ENCODE results near the gene MAP4K5. TPM values are rescaled to one million over a fixed set of nuclear protein-coding genes. Genes with fewer than 3 reads are reported as not detected.

Gene MAP4K5
- total and polyA plus RNA-seq, 2 of the 13 experiments (the other 11 are each of a cell fraction or from before 2014, with no cell fraction given): 12.7 to 23.9 TPM

GRCh38 chr14:50396631-50397389, 135.6 kb downstream of the MAP4K5 start, which contains the start of gene CDKL1 (continued):
- no peak for TF ChIP-seq ZHX2 (IDR thresholded peaks at IDR 0.05; ENCODE audit: low read depth)
- peak; percentile 69; the same call in 1 of the 2 replicates for TF ChIP-seq ZHX2 (CRISPR knock-in tag; IDR thresholded peaks at IDR 0.05; ENCODE audit: borderline replicate concordance)
- TF ChIP-seq, protein P1, sequence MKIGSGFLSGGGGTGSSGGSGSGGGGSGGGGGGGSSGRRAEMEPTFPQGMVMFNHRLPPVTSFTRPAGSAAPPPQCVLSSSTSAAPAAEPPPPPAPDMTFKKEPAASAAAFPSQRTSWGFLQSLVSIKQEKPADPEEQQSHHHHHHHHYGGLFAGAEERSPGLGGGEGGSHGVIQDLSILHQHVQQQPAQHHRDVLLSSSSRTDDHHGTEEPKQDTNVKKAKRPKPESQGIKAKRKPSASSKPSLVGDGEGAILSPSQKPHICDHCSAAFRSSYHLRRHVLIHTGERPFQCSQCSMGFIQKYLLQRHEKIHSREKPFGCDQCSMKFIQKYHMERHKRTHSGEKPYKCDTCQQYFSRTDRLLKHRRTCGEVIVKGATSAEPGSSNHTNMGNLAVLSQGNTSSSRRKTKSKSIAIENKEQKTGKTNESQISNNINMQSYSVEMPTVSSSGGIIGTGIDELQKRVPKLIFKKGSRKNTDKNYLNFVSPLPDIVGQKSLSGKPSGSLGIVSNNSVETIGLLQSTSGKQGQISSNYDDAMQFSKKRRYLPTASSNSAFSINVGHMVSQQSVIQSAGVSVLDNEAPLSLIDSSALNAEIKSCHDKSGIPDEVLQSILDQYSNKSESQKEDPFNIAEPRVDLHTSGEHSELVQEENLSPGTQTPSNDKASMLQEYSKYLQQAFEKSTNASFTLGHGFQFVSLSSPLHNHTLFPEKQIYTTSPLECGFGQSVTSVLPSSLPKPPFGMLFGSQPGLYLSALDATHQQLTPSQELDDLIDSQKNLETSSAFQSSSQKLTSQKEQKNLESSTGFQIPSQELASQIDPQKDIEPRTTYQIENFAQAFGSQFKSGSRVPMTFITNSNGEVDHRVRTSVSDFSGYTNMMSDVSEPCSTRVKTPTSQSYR (CRISPR knock-in tag; IDR thresholded peaks at IDR 0.05; ENCODE audit: borderline replicate concordance): no peak
- no peak for TF ChIP-seq ZNF576 (CRISPR knock-in tag; IDR thresholded peaks at IDR 0.05)
- TF ChIP-seq ZNF724P (CRISPR knock-in tag; IDR thresholded peaks at IDR 0.05; ENCODE audit: borderline replicate concordance): 0 out of 2 replicates have a peak, but pooled peaks have one; percentile 40
- TF ChIP-seq ATF1 (CRISPR knock-in tag; IDR thresholded peaks at IDR 0.05): no peak
- no peak for TF ChIP-seq ZNF7 (CRISPR knock-in tag; IDR thresholded peaks at IDR 0.05)
- TF ChIP-seq HMG20A (CRISPR knock-in tag; IDR thresholded peaks at IDR 0.05; ENCODE audit: borderline replicate concordance): no peak
- no peak for TF ChIP-seq ZNF816 (CRISPR knock-in tag; IDR thresholded peaks at IDR 0.05; ENCODE audit: borderline replicate concordance)
- TF ChIP-seq ZNF644 (CRISPR knock-in tag; IDR thresholded peaks at IDR 0.05; ENCODE audit: low read depth): no peak
- TF ChIP-seq THAP8 (CRISPR knock-in tag; IDR thresholded peaks at IDR 0.05; ENCODE audit: borderline replicate concordance): no peak
- TF ChIP-seq, protein P2, sequence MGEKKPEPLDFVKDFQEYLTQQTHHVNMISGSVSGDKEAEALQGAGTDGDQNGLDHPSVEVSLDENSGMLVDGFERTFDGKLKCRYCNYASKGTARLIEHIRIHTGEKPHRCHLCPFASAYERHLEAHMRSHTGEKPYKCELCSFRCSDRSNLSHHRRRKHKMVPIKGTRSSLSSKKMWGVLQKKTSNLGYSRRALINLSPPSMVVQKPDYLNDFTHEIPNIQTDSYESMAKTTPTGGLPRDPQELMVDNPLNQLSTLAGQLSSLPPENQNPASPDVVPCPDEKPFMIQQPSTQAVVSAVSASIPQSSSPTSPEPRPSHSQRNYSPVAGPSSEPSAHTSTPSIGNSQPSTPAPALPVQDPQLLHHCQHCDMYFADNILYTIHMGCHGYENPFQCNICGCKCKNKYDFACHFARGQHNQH (CRISPR knock-in tag; IDR thresholded peaks at IDR 0.05): no peak
- peak; percentile 89 for TF ChIP-seq TFDP2 (CRISPR knock-in tag; IDR thresholded peaks at IDR 0.05)
- TF ChIP-seq KLF13 (CRISPR knock-in tag; IDR thresholded peaks at IDR 0.05): no peak
- TF ChIP-seq ZMYM3 (CRISPR knock-in tag; IDR thresholded peaks at IDR 0.05): no peak
- no peak for TF ChIP-seq MYNN (CRISPR knock-in tag; IDR thresholded peaks at IDR 0.05; ENCODE audit: low read depth)
- TF ChIP-seq PITX1 (CRISPR knock-in tag; IDR thresholded peaks at IDR 0.05): no peak
